Urothelium cell line (cell line): Measurements from ENCODE around the gene GFRA4.
A peak's percentile ranks its signal among the peaks of the same experiment; 100 is the strongest.

Source experiments
- DNase-seq: peaks from one replicate; pipeline ENCODE4 v3.0.0; 2011; ENCODE audit warnings: low spot score, mixed read lengths
- FAIRE-seq: peaks from 2 replicates; lab custom pipeline; 2011; peaks lifted over from hg19 to GRCh38; lab: Jason Lieb, UNC

The GFRA4 gene

DNA sequence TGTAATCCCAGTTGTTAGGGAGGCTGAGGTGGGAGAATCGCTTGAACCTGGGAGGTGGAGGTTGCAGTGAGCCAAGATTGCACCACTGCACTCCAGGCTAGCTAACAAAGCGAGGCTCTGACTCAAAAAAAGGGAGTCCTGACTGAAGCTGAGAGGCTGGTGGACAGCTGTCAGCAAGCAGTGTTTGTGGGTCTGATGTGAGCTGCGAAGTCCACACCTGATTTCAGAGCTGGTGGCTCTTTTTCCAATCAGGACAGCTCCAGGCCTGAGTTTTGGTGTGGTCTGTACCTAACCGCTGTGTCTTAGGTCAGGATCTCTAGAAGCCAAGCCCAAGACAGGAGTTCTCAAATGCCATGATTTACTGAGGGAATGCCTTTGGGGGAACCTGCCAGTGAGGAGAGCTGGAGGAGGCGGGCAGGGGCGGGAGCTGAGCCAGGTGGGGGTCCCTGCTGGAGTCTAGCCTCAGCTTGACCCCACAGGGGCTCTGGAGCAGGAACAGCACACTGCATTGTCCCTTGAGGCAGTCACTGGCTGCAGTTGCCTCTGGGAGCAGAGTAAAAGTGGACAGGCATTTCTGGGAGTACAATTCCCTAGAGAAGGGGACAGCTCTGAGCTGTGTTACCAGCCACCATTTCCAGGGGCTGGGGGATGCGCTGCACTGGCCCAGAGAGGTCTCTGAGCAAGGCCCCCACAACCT is 5.0 kb downstream of the GFRA4 start:
- DNase-seq: no peak
- FAIRE-seq: no peak

GRCh38 chr20:3655131-3655405 is 8.1 kb downstream of the GFRA4 start:
- FAIRE-seq: no peak

DNA sequence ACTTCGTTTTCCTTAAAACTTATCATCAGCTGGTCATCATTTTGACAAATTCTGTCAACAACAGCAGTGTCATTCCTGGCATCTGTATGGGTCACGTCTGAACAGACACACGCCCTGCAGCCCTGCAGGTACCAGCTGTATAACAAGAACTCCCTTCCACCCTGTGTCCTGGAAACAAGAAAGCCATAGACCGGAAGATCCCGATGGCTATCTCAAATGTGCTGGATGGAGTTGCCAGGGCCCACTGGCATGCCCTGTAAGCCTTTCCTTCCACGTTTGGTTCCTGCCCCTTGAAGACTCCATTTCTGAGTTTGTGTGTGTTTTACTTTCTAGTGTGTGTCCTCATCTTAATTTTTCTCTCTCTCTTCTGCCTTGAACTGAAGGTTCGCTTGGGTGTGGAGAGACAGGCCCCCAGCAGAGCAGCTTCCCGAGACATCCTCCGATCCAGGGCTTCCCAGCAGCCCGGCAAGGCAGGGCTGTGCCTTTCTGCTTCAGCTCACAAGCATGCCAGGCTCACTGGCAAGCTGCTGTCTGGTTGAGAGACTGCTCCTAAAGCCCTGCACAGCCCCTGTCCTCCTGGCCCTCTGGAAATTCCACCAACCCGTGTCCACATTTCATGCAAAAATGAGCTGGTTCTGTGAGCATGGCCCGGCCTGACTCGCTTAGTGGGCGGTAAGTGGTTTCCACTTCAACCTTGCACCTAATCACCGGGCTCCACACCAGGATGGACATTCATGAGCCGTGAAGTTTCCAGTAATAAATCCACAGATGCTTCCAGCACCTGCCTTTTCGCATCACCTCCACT is 8.7 kb downstream of the GFRA4 start:
- FAIRE-seq (no peak), DNase-seq (no peak)

More at GRCh38 chr20:3655131-3655405, 8.1 kb downstream of the GFRA4 start:
- DNase-seq: no peak

- FAIRE-seq: no peak
- DNase-seq: no peak
These were observed 9.3 kb downstream of the GFRA4 start for GRCh38 chr20:3653921-3654320.

GRCh38 chr20:3652676-3653596 is 10.3 kb downstream of the GFRA4 start:
- no peak for DNase-seq
- no peak for FAIRE-seq

DNA sequence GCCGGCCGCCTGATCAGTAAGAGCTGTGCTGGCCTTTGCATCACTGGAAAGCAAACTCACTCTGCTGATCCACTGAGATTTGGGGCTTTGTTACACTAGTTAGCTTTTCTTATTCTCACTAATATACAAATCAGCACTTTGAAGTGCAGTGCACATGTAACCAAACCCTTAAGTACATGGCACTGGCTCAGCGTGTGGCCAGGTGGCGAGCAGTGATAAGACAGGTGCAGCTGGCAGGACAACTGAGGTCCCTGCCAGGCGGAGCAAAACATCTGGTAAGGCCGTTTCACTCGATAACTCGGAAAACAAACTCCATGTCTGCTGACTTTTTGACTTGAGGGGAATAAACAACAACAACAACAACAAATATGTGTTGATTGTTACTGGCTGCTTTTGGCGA is 11.0 kb downstream of the GFRA4 start:
- no peak for DNase-seq
- no peak for FAIRE-seq

DNA sequence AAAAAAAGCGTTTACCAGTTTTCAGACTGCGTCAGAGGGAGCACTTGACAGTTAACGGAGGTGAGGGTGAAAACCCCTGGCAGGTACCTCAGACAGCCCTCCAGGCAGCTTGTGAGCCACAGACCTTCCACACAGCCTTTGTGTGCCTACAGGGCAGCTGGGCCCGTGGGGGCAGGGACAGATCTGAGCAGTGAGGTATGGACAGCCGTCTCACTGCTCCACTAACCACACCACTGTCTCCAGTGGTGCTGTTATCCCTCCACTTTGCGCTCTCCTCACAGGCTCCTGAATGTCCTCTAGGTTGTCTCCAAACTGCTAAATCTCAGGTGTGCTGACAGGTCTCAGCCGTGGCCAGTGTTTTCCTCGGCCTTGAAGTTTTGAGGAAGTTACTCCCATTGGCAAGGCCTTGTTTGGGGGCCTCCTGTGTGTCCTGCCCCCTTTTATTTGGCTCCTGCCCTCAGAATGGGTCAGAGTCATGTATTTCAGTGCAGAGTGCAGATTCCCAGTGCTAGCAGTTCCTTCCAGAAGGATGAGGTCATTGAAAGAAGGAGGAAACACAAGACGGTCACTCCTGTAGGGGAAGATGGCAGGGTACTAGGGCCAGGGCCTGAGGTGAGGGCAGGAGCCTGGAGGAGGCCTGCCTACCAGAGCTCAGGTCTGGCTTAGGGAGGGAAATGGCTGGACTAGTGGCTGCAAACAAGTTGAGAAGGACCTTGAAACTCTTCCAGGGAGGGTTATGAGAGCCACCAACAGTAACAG is 11.8 kb downstream of the GFRA4 start:
- DNase-seq (no peak), FAIRE-seq (no peak)

DNA sequence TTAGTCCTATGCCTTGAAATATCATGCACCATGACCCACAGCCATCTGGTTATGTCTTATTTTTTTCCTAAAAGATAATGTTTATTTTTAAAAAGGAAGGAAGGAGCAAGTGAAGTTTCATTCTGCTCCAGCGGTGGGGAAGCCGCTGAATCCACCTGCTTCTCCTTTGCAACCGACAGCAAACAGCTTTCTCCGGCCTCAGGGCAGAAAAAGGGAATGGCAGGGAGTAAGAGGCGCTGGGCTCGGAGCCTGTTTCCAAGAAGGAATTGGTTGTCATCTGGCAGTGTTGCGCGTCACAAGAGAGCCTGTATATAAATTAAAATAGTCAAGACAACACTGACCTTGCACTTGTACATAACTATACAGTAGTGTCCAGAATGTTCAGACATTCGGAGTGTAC is 14.2 kb downstream of the GFRA4 start:
- no peak for DNase-seq
- no peak for FAIRE-seq

DNA sequence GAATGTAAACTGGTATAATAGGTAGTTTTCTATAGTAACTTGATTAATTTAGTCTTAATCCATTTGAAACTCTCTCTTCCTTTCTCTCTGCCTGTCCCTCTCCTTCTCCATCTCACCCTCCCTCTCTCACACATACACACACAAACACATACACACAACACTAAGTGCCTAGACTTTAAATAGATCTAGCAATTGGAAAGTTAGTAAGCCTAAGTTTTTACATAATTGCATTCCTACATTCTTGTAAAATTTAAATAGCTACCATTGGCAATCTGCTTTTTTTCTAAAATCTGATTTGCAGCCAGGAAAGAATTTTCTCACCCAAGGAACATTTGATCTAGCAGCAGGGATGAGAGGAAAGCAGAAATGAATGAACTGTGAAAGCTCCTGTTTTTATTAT is 15.7 kb downstream of the GFRA4 start:
- DNase-seq: no peak
- no peak for FAIRE-seq

- DNase-seq: no peak
- no peak for FAIRE-seq
These were observed 16.5 kb downstream of the GFRA4 start for GRCh38 chr20:3646651-3647050.

- FAIRE-seq (no peak), DNase-seq (no peak)
These were observed 17.1 kb downstream of the GFRA4 start for GRCh38 chr20:3646067-3646440.

GRCh38 chr20:3645309-3646066 is 17.7 kb downstream of the GFRA4 start:
- no peak for FAIRE-seq
- DNase-seq: no peak

GRCh38 chr20:3640259-3640658 is 22.9 kb downstream of the GFRA4 start:
- DNase-seq: no peak
- no peak for FAIRE-seq

DNA sequence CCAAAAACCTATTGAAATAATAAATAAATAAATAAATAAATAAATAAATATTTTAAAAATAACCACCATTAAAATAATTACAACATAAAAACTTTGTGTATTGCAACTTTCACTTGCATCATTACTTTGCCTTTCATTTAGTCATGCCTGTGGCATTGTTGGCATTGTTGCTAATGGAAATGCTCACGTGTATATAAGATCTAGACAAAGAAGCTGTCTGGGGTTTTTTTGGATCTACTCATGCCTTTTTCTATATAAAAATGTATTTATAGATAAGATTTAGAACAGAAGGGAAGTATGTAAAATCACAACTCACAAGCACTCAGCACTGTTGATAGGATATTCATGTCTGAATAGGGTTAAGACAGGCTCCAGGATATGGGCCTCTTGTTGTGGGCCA is 27.9 kb downstream of the GFRA4 start:
- FAIRE-seq (no peak), DNase-seq (no peak)

DNA sequence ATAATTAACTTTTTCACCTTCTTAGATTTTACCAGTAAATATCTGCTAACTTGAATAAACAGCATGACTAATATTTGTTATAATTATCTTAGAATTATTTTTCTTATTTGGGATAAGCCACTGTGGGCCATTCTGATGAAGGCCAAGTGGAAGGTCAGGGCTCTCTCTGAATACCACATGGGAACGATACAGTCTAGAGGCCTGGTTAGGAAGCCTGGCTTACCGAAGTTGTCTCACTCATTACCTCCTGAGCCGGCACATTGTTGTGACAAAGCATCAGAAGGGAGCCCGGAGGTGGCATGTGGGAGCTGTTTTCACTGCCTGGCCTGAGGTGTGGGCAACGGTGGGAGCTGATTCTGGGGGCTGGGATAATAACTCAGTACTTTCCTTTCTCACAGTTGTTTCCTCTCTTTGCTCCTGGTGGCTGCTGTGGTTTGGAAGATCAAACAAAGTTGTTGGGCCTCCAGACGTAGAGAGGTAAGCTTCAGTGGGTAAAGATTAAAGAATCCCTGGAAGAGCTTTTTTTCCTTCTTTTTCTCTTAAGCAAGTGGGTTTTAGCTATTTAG is 29.2 kb downstream of the GFRA4 start:
- DNase-seq: no peak
- no peak for FAIRE-seq

DNA sequence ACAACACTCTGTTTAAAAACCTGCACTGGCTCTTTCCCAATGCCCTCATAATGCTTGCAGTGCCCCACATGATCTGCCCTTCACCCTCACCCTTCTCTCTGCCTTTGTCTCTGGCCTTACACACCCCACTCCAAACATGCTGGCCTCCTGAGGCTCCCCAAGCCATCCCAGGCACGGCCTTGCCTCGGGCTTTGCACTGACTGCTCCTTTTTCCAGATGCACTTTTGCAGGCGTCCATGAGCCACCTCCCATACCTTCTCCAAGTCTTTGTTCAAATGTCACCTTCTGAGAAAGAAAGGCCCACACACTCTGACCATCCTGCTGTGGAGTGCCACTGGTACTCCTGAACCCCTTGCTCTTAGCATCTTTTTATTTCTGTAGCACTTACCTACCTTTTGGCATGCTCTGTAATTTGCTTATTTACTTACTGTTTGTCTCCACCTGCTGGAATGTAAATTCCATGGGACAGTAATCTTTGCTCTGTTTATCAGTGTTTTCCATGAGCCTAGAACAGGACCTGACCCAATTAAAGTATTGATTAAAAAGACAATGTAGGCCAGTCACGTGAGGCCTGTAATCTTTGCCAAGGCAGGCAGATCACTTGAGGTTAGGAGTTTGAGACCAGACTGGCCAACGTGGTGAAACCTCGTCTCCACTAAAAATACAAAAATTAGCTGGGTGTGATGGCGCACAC is 30.7 kb downstream of the GFRA4 start:
- no peak for DNase-seq
- FAIRE-seq: no peak

DNA sequence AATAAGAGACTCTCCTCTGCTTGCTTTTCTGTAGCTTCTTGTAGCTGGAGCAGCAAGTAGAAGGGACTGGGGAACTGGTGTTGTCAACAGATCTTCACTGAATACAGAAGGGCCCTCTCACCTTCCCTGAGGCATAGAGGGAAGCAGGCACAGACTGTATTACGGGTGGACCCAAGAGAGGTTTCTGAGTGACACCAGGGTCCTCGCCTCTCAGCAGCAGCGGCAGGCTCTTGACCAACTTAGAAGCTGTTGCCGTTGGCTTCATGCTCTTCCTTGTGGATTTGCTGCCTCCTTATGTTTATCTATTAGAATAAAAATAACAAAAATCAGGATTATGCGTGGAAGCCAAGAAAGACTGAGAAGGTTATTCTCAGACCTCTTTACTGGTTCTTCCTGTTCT is 31.7 kb downstream of the GFRA4 start:
- FAIRE-seq: no peak
- DNase-seq: no peak

DNA sequence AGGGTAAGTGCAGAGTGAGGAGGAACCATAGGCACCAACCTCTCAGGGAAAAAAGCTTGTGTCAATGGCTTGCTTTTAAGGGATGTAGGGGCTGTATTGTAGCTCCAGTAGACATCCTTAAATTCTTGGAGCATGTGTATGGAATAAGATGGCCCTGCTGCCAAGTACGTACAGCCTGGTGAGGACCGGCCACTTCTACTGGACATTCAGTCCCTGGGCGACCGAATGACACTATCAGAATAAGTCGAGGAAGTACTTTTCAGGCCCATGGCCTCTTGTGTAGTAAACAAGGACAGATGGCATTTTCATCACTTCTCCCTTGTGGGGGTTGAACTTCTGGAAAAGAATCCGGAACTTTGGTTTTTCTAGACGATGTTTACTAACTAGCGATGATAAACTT is 32.8 kb downstream of the GFRA4 start:
- no peak for DNase-seq
- FAIRE-seq: no peak

- DNase-seq (peak; percentile 52), FAIRE-seq (no peak)
These were observed 33.3 kb downstream of the GFRA4 start for GRCh38 chr20:3629893-3630292.
